K562 (cell line): ENCODE data around the gene CHAF1A. TPM values are rescaled to one million over a fixed set of nuclear protein-coding genes. Genes with fewer than 3 reads are reported as not detected.

Experiments
- BCOR ChIP-seq: fragments of 450-650 bp; IDR thresholded peaks from 2 replicates; pipeline ENCODE4 v1.6.1; 2016
- BRD4 ChIP-seq: fragments of 200-600 bp; sonication (generic); IDR thresholded peaks from 2 replicates; pipeline ENCODE4 v1.6.1; 2017; ENCODE audit warnings: inconsistent platforms
- DDX20 ChIP-seq: fragments of 450-650 bp; IDR thresholded peaks from 2 replicates; pipeline ENCODE4 v1.6.1; 2016; ENCODE audit warnings: missing genetic modification characterization, low read depth, mild to moderate bottlenecking, missing compliant biosample characterization, moderate library complexity
- FOXP1 ChIP-seq: sonication (generic); formaldehyde crosslinking; IDR thresholded peaks from 2 replicates; pipeline ENCODE4 v1.8.0; 2022; ENCODE audit warnings: mild to moderate bottlenecking, missing genetic modification reagents
- PHF21A ChIP-seq: fragments of 450-650 bp; IDR thresholded peaks from 2 replicates; pipeline ENCODE4 v1.6.1; 2017; ENCODE audit warnings: low read depth, borderline replicate concordance
- RFX7 ChIP-seq: fragments of 250-450 bp; sonication (Bioruptor Pico); IDR thresholded peaks from 2 replicates; pipeline ENCODE4 v1.5.1; 2021; ENCODE audit warnings: mild to moderate bottlenecking
- SMAD3 ChIP-seq: fragments of 450-650 bp; formaldehyde crosslinking; conservative IDR thresholded peaks from 2 replicates; pipeline ENCODE4 v1.4.0; 2020; ENCODE audit warnings: mild to moderate bottlenecking
- SMC3 ChIP-seq: conservative IDR thresholded peaks from 2 replicates; pipeline ENCODE4 v1.6.1; 2011; ENCODE audit warnings: low read depth, low read length, improper control_type of control experiment; ENCODE audit not compliant: insufficient read depth
- TCF7L2 ChIP-seq: fragments of 150-350 bp; IDR thresholded peaks from 2 replicates; pipeline ENCODE4 v1.6.1; 2016; ENCODE audit warnings: low read depth, mild to moderate bottlenecking, low read length, moderate library complexity
- XRCC4 ChIP-seq: IDR thresholded peaks from one replicate; pipeline ENCODE4 v1.6.1; 2011; ENCODE audit not compliant: insufficient read depth, insufficient read length; ENCODE audit errors: extremely low read depth
- ZBTB2 ChIP-seq: fragments of 450-650 bp; IDR thresholded peaks from 2 replicates; pipeline ENCODE4 v1.6.1; 2016; ENCODE audit warnings: antibody characterized with exemption
- ZC3H4 ChIP-seq: sonication (generic); formaldehyde crosslinking; IDR thresholded peaks from 2 replicates; pipeline ENCODE4 v1.9.0; 2021; ENCODE audit warnings: missing genetic modification reagents, borderline replicate concordance
- ZNF311 ChIP-seq: fragments of 250-450 bp; sonication (Bioruptor Pico); IDR thresholded peaks from 2 replicates; pipeline ENCODE4 v1.4.0; 2020; ENCODE audit warnings: mild to moderate bottlenecking, moderate library complexity
- ZNF57 ChIP-seq: fragments of 450-650 bp; formaldehyde crosslinking; IDR thresholded peaks from 2 replicates; pipeline ENCODE4 v1.4.0; 2020; ENCODE audit warnings: mild to moderate bottlenecking, moderate library complexity
- ZNF644 ChIP-seq: fragments of 200-800 bp; sonication (Bioruptor generic); IDR thresholded peaks from 2 replicates; pipeline ENCODE4 v1.6.1; 2016; ENCODE audit warnings: low read depth, missing genetic modification characterization, missing compliant biosample characterization
- ZNF699 ChIP-seq: fragments of 250-450 bp; sonication (Bioruptor Pico); IDR thresholded peaks from 2 replicates; pipeline ENCODE4 v1.8.0; 2021; ENCODE audit warnings: mild to moderate bottlenecking, moderate library complexity; ENCODE audit not compliant: insufficient replicate concordance
- polyA plus RNA-seq, 8 experiments: library from polyadenylated mRNA; depleted of rRNA in 4 of 8; stranded (reverse) in 5 of 8; unstranded in 3 of 8; fragments of >200 nt; fragmentation: Nextera tagmentation in 2 of 8; fragmentation: Illumina TruSeq in 1 of 8; extraction: Ambion mirVana in 2 of 8; extraction: Trizol in 1 of 8; gene quantifications; 2 replicates each; pipeline versions ENCODE4 v1.2.1 to v1.2.3, GENCODE V29; 2011 to 2014; ENCODE audit warnings: inconsistent platforms in 1 of 8, missing spikeins in 1 of 8
- total RNA-seq, 7 experiments: library from RNA; depleted of rRNA in 6 of 7; stranded (reverse); fragments of >200 nt in 6 of 7; fragmentation: Illumina TruSeq in 2 of 7; extraction: Trizol in 2 of 7; gene quantifications; 2 replicates each; pipeline versions ENCODE4 v1.2.1 to v1.2.3, GENCODE V29; 2011 to 2021; ENCODE audit warnings: low replicate concordance in 1 of 7
- TF ChIP-seq, protein P1 (sequence below): fragments of 450-650 bp; formaldehyde crosslinking; IDR thresholded peaks from 2 replicates; pipeline ENCODE4 v1.4.0; 2020; ENCODE audit warnings: mild to moderate bottlenecking, moderate library complexity
- TF ChIP-seq, protein P2 (sequence below): sonication (generic); formaldehyde crosslinking; IDR thresholded peaks from 2 replicates; pipeline ENCODE4 v1.8.0; 2022; ENCODE audit warnings: mild to moderate bottlenecking, low read depth, missing genetic modification reagents
- TF ChIP-seq, protein P3 (sequence below): fragments of 450-650 bp; IDR thresholded peaks from 2 replicates; pipeline ENCODE4 v1.7.0; 2016; ENCODE audit warnings: borderline replicate concordance
- TF ChIP-seq, protein P4 (sequence below): sonication (generic); formaldehyde crosslinking; IDR thresholded peaks from 2 replicates; pipeline ENCODE4 v1.8.1; 2023; ENCODE audit warnings: mild to moderate bottlenecking, missing genetic modification reagents

The CHAF1A gene
- total and polyA plus RNA-seq, 9 of the 15 experiments (the other 6 are each of a cell fraction or from before 2014, with no cell fraction given) = 1.6 to 86.9 (median 45.2) TPM

DNA sequence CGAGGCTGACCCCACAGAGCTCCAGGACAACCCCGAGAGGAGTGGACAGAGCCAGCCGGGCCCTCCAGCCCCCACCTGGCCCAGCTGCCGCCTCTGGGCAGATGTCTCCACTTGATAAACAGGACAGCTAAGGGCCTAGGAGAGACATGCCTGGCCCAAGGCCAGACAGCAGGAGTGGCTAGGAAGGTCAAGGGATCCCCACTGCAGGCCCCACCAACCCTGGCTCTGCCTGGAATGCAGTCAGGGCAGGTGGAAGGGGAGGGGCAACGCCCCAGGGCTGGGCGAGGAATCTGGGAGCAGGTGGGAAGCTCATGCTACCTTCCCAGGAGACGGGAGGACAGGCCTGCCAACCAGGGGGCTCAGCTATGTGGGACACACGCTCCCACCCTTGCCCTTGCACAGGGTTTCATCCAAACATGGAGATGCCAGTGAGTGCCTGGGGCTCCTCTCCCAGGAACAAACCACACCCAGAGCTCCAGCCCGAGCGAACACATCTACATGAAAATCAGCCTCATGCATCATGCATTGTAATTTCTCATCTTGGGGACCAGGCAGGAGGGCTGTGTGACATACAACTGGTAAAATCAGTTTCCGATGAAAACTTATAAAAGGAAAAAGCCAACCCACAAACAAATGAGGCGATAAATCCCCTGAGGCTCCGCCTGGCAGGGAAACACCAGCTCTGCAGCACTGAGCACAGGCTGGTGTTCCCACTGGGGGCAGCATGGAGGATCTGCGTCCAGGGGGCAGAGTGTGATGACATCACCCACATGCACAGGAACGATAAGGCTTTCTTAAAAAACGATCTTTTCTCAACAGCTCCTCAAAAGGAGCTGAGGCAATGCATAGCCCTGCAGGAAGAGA, 27.0 kb upstream of the CHAF1A start (continued):
- TF ChIP-seq DDX20 (tag) (no peak), ZNF57 (no peak), TCF7L2 (no peak), SMAD3 (CRISPR knock-in tag) (no peak), XRCC4 (no peak), ZC3H4 (CRISPR knock-in tag) (no peak), BRD4 (no peak), PHF21A (peak; percentile 47; the same call in 1 of the 2 replicates), ZNF644 (tag) (0 out of 2 replicates have a peak, but pooled peaks have one; percentile 22), SMC3 (0 out of 2 replicates have a peak, but pooled peaks have one; percentile 8), ZNF699 (CRISPR knock-in tag) (no peak), RFX7 (CRISPR knock-in tag) (no peak), ZNF311 (CRISPR knock-in tag) (no peak), ZBTB2 (peak; percentile 47; the same call in 1 of the 2 replicates), BCOR (peak; percentile 19; the same call in 1 of the 2 replicates), FOXP1 (CRISPR knock-in tag) (no peak)
- TF ChIP-seq, protein P1, sequence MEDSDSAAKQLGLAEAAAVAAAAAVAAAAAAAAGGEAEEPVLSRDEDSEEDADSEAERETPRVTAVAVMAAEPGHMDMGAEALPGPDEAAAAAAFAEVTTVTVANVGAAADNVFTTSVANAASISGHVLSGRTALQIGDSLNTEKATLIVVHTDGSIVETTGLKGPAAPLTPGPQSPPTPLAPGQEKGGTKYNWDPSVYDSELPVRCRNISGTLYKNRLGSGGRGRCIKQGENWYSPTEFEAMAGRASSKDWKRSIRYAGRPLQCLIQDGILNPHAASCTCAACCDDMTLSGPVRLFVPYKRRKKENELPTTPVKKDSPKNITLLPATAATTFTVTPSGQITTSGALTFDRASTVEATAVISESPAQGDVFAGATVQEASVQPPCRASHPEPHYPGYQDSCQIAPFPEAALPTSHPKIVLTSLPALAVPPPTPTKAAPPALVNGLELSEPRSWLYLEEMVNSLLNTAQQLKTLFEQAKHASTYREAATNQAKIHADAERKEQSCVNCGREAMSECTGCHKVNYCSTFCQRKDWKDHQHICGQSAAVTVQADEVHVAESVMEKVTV (CRISPR knock-in tag) = no peak
- TF ChIP-seq, protein P2, sequence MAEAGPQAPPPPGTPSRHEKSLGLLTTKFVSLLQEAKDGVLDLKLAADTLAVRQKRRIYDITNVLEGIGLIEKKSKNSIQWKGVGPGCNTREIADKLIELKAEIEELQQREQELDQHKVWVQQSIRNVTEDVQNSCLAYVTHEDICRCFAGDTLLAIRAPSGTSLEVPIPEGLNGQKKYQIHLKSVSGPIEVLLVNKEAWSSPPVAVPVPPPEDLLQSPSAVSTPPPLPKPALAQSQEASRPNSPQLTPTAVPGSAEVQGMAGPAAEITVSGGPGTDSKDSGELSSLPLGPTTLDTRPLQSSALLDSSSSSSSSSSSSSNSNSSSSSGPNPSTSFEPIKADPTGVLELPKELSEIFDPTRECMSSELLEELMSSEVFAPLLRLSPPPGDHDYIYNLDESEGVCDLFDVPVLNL (CRISPR knock-in tag) = no peak
- TF ChIP-seq, protein P3, sequence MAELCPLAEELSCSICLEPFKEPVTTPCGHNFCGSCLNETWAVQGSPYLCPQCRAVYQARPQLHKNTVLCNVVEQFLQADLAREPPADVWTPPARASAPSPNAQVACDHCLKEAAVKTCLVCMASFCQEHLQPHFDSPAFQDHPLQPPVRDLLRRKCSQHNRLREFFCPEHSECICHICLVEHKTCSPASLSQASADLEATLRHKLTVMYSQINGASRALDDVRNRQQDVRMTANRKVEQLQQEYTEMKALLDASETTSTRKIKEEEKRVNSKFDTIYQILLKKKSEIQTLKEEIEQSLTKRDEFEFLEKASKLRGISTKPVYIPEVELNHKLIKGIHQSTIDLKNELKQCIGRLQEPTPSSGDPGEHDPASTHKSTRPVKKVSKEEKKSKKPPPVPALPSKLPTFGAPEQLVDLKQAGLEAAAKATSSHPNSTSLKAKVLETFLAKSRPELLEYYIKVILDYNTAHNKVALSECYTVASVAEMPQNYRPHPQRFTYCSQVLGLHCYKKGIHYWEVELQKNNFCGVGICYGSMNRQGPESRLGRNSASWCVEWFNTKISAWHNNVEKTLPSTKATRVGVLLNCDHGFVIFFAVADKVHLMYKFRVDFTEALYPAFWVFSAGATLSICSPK = no peak
- TF ChIP-seq, protein P4, sequence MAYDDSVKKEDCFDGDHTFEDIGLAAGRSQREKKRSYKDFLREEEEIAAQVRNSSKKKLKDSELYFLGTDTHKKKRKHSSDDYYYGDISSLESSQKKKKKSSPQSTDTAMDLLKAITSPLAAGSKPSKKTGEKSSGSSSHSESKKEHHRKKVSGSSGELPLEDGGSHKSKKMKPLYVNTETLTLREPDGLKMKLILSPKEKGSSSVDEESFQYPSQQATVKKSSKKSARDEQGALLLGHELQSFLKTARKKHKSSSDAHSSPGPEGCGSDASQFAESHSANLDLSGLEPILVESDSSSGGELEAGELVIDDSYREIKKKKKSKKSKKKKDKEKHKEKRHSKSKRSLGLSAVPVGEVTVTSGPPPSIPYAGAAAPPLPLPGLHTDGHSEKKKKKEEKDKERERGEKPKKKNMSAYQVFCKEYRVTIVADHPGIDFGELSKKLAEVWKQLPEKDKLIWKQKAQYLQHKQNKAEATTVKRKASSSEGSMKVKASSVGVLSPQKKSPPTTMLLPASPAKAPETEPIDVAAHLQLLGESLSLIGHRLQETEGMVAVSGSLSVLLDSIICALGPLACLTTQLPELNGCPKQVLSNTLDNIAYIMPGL = no peak
